NK-92 treated with Interleukin-12 subunit alpha and Interleukin-12 subunit beta, amount 100 ng/mL, for 24 hours (cell line): Measurements from ENCODE around the gene IKZF1.

Experiments
- DNase-seq: peaks from one replicate; lab custom pipeline; 2025; lab: John Stamatoyannopoulos, UW

Gene IKZF1

DNA sequence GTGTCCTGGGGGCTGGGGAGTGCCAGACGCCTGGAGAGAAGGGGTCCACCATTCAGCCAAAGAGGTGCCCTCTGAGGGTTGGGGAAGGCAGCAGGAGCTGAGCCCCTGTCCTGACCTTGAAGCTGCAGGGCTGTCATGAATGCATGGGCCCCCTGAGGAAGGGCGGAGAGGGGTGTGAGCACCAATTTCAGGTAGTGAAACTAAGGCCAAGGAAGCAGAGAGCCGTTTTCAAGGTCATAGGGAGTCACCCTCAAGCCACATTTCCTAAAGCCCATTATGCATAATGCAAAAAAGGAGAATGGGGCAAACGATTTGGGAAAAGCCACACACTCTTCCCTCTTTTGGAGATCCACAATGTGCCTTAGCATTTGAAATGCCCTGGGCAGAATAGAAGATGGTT, 108.5 kb downstream of the IKZF1 start:
- no peak for DNase-seq

DNA sequence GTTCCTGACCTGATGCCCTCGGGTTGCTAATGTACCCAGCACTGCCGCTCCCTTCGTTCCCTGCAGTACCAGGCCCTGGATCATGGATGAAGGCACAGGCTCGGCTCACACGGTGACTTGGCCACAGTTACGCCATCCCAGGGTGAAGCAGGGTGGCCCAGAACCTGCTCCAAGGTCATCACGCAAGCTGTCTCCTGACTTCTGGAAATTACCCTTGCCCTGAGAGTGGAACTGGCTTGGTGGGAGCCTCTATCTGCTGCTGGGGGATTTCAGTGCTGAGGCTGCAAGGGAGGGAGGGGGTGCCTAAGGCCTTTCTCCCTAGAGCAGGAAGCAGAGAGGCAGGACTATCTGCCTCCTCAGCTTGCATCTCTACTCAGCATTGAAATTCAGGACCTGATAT, 109.0 kb downstream of the IKZF1 start:
- DNase-seq: no peak

DNA sequence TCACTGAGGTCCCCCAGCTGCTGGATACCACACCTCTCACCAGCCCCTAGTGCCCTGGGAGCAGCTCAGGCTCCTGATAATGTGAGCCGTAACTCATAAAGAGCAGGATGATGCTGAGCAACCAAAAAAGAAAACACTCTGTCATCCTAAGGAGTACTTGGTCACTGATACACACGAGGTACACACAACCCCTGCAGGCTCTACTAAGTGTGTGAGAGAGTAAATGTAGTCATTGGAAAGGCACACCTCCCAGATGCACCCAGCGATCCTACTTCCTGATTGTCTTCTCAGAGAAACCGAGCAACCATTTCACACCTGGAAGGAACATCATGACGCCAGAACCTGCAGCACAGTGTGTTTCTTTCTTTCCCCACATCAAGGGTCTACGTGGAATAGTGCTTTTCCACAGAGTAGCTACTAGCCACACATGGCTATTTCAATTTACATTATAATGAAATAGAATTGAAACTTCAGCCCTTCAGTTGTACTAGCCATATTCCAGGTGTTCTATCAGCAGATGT, 111.4 kb downstream of the IKZF1 start:
- no peak for DNase-seq

DNA sequence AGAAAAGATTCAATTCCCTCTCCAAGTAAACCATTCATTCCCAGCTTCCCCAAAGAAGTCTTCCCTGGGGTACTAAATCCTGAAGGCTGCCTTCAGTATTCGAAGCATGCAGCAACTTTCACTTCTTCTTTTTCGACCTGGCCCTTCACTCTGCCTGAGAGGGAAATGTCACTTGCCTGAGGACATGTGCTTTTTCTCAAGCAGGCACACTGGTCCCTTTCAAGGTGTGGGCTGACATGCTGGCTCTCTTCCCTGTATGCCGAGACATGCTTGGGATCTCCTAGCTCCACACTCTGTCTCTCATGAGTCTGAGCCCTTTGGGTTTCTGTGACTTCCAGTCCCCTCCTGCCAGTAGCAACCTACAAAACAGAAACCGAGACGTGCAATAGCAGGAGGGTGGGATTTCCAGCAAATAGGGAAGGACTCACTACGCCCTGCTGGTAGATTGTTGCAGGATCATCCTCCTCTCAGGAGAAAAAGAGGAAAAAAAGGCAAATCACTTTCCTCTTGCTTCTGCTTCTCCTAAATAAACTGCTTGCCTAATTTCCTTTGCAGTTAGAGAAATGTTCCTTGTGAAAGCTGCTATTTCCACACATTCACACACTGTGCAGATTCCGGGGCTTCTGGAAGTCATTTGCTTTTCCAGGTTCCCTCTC, 112.1 kb downstream of the IKZF1 start:
- DNase-seq: no peak

DNA sequence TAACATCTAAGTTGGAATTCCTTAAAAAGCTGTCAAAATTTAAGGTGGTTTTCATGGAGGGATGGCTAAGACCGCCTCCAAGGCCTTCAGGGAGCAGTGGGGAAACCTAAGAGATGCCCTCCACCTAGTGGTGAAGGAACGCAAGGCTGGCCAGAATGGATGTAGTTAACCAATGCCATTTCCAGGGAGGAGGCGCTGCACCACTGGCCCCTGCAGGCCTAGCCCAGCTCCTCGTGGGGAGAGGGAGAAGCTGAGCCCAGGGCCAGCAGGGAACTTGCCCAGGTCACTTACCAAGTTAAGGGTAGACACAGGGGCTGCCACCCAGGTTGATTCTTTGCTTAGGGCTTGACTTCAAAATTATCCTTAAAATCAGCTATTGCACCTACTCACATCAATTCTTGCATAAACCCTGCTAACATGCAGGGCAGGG, 113.6 kb downstream of the IKZF1 start:
- DNase-seq: peak; percentile 32

DNA sequence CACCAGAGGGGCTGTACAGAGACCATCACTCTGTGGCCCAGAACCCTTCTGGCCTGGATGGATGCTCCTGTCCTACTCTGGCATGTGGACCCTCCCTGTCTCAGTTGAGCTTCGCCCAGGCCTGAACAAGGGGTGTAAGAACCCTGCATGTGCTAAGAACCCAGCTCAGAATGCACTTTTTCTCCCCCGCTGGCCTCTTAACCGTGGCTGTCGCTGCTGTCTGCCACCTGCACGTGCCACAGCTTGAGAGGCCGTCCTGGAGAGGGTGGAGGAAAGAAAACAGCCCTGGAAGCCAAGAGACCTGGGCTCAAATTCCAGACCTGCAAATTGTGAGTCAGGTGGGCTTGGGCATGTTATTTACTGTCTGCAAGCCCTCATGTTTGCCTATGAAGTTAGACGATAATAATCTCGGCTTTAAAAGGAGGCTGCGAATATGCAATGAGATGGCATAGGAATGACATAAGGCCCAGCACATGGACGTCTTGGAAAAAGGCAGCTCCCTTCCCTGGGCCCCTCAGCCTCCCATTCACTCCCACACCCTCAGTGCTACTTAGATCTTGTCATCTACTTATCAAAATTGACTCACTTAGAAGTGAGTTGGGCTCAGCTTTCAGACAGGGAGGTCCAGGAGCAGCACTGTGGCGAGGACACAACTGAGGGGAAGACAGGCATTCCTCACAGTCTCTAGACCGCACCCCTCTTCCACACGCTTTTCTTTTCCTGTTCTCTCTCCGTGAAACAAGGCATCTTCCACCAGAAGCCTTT, 114.2 kb downstream of the IKZF1 start:
- DNase-seq: no peak

DNA sequence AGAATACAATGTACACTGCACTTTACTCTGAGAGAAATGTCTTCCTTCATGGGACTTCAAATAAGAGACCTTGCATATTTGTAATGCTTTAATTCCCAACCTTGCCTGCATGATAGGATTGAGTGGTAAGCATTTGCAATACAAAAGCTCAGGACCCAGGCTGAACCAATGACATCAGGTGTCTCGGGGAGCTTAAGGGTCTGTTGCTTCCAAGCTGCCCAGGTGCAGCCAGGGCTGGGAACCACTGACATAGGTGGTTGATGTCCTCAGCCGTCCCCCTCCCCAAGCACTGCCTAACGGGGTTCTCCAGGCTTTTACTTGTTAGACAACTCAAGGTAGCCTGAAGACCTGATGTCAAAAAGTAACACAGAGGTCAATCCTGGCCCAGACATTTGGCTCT, 116.5 kb downstream of the IKZF1 start:
- no peak for DNase-seq

DNA sequence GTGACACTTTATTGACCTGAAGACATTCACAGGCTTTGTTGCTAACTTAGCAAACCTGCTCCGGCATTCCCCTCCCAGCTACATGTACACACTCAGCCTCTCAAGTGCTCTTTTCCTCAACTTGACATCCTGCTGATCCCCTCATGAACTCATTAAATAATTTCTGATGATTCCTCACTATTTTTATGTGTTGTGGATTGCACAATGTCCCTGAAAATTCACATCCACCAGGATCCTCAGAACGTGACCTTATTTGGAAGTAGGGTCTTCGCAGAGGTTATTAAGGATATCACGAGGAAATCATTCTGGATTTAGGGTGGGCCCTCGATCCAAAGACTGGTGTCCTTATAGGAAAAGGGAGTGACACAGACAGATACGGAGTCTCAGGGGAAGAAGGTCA, 118.3 kb downstream of the IKZF1 start:
- DNase-seq: no peak

DNA sequence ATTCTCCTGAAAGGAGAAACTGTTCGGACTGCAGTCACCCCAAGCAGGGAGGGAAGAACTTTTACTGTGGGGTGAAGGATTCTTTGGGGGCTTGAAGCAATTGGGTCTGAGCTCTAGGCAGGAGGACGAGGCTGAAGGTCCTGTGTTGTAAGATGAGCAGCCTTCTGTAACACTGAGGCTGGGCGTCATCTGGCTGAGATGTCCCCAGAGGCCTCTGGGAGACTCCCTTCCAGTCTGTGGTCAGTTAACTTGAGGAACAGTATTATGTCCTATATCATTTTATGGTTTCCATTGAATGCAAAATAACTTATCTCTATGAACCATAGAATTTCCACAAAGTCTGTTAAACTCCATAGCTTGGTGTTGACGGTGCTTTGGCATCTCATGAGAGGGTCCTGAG, 119.3 kb downstream of the IKZF1 start:
- no peak for DNase-seq

GRCh38 chr7:50425318-50425717, 120.8 kb downstream of the IKZF1 start:
- DNase-seq: no peak

DNA sequence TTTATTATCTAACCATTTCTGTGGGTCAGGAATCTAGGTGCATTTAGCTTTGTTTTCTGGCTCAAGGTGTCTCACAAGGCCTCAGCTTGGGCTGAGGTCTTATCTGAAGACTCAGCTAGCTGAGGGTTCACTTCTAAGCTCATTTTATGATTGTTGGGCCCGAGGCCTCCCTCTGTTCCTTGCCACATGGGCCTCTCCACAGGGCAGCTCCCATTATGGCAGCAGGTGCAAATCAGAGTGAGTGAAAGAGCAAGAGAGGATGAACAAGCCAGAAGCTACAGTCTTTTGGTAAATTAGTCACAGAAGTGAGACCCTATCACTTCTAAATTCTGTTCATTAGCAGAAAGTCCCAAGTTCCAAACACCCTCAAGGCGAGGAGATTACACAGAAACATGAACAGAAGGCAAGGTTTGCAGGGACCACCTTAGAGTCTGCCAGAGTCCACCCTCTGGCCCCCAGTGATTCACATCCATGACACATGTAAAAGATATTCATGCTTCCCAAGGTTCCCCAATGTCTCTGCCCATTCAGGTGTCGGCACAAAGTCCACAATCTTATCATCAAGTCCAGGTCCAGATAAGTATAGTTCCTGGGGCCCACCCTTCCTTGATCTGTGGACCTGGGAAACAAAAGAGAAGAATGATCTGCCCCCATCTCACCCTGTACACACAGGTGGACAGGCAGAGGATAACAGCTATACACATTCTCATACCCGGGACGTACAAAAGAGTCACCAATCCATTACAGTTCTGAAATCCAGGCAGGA, 121.9 kb downstream of the IKZF1 start:
- no peak for DNase-seq

DNA sequence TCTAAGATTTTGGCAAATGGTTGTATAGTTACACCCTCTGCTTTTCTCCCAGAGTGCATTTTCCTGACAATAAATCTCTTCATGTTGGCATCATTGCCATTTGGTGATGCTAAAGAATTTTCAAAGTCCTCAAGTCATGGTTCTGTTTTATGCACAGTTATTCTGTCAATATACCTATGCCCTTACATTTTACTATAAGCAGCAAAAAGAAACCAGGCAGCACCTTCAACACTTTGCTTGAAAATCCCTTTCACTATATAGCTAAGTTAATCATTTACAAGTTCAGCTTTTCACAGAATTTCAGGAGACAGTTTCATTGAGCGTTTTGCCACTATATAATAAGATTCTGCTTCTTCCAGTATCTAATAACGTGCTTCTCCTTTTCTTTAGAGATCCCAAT, 123.0 kb downstream of the IKZF1 start:
- no peak for DNase-seq

DNA sequence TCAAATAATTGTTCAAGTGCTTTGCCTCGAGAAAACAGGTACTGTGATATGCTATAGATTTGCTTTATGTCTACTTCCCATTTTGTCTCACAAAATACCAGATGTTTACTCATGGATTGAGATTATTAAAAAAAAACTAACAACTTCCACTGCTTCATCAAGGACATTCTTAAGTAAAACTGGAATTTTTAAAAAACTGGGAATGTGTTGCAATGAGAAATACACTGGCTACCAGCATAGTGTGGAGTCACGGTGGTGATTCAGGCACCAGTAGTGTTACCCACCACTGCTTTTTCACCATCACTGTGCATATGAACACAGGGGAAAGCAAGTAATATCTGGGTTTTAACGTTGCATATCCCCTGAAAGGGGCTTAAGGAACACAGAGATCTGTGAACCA, 124.4 kb downstream of the IKZF1 start:
- no peak for DNase-seq

DNA sequence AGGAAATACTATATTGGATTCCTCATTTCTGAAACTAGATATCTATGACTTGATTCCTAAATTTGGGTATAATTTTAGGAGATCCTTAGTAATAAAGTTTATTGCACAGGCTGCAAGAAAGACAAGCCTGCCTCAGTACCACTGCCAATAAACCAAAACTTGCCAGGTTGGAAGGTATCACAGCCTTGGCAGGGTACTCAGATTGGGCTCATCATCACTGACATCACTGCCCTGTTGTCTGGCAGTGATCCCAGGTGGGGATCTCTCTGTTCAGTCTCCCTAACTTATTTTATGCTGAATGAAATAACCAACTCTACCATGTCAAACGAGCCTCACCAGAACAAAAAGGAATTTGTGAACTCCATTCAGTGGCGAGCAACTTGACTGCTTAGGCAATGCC, 126.8 kb downstream of the IKZF1 start:
- DNase-seq: no peak

GRCh38 chr7:50431722-50432305, 127.3 kb downstream of the IKZF1 start:
- no peak for DNase-seq

- no peak for DNase-seq
These were observed 131.8 kb downstream of the IKZF1 start for GRCh38 chr7:50436133-50436806.

DNA sequence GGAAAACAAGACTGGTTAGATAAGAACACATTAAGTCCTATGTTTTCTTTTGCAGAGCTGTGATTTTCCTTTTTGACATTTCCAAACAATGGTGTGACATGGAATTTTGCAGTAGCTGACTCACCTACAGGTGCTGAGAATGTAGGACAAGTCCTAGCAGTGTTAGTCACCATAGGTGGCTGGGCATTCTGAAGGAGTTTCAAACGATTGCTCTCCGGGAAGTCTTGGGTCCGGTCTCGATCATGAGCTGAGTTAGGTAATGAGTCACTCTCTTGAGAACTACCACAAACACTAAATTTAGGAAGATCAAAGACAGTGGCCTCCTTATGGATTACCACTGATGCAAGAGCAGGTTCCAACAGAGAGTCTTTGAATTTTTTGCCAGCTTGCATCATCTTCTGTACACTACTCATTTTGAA, 142.0 kb downstream of the IKZF1 start:
- no peak for DNase-seq

DNA sequence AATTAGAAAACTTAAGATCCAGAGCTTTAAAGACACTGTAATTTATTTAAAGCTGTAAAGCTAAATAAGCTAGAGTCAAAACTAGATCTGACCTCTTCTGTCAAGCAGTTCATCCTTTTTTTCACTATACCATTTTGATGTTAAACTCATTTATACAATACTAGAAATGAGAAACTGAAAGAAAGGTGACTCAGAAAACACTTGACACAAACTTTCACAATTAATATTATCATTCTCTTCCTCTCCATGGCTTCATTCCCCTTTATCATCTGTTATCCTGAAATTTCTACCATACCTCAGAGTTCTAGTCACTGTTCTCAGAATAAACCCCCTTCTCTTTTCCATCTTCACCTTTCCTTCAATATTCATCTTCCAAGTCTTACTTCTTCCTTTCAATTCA, 144.3 kb downstream of the IKZF1 start:
- no peak for DNase-seq

GRCh38 chr7:50449501-50449880, 145.0 kb downstream of the IKZF1 start:
- no peak for DNase-seq

- peak; percentile 69 for DNase-seq
These were observed 145.5 kb downstream of the IKZF1 start, which contains the start of gene FIGNL1 for GRCh38 chr7:50449881-50450589. TSS of gene FIGNL1 (minus strand) at chr7:50450350. CDS start at chr7:50447287, 3,063 bp downstream.

DNA sequence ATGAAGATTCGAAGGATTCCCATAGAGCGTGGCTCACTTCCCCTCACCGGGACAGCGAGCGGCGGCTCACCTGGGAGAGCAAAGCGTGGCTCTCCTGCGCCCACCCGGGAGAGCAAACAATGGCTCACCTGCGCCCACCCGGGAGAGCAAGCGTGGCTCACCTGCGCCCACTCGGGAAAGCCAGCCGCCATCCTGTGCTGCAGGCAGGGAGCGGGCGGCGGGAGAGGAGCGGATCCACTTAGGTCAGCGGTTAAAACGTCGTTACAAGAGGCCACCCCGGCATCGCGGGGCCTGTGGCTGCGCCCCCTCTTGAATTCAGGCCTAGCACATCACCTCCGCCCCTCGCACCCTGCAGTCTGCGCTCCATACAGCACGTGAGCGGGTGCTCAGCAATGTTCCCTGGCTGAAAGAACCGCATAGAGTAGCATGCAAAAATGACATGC, 146.1 kb downstream of the IKZF1 start:
- no peak for DNase-seq
